Measurements from ENCODE around the gene NPHS1. TPM values are rescaled to one million over a fixed set of nuclear protein-coding genes. Genes with fewer than 3 reads are reported as not detected.

Gene NPHS1
- polyA plus RNA-seq, 1 experiment, result not detected

- CTCF ChIA-PET, result no interaction called here
- peaks cover 70% of the 10 kb centered on the region for H3K27me3 ChIP-seq (ENCODE audit: control insufficient read depth, insufficient read depth, low read length)
Observed at GRCh38 chr19:35848919-35849505, 3.3 kb downstream of the NPHS1 start.

GRCh38 chr19:35848486-35848885 lies 3.8 kb downstream of the NPHS1 start:
- H3K27ac ChIP-seq (ENCODE audit: low read depth, low read length), result no peak overlapping the region
- peaks cover 74% of the 10 kb centered on the region for H3K27me3 ChIP-seq (ENCODE audit: control insufficient read depth, insufficient read depth, low read length)
- TF ChIP-seq CTCF (IDR thresholded peaks at IDR 0.05; ENCODE audit: low read depth, low read length), result no peak
- H3K4me3 ChIP-seq (ENCODE audit: low read depth, low read length), result no peak overlapping the region
- ChIA-PET CTCF (no interaction called here), POLR2A (no interaction called here)
- peaks cover 6% of the 10 kb centered on the region; the same call in 1 of the 2 replicates for H3K9me3 ChIP-seq (ENCODE audit: control insufficient read depth, insufficient read depth, low read length)
- DNase-seq (ENCODE audit: low read depth, low spot score), result no peak

More at GRCh38 chr19:35848919-35849505, 3.3 kb downstream of the NPHS1 start:
- TF ChIP-seq CTCF (IDR thresholded peaks at IDR 0.05; ENCODE audit: low read depth, low read length), result no peak
- no peak overlapping the region for H3K27ac ChIP-seq (ENCODE audit: low read depth, low read length)
- POLR2A ChIA-PET, result no interaction called here
- DNase-seq (ENCODE audit: low read depth, low spot score), result no peak
- H3K9me3 ChIP-seq (ENCODE audit: control insufficient read depth, insufficient read depth, low read length), result peaks cover 3% of the 10 kb centered on the region; the same call in 1 of the 2 replicates
- no peak overlapping the region for H3K4me3 ChIP-seq (ENCODE audit: low read depth, low read length)

- Histone ChIP-seq H3K4me3 (ENCODE audit: low read depth, low read length) (no peak overlapping the region), H3K27ac (ENCODE audit: low read depth, low read length) (no peak overlapping the region), H3K27me3 (ENCODE audit: control insufficient read depth, insufficient read depth, low read length) (peaks cover 75% of the 10 kb centered on the region), H3K9me3 (ENCODE audit: control insufficient read depth, insufficient read depth, low read length) (peaks cover 6% of the 10 kb centered on the region; the same call in 1 of the 2 replicates)
- CTCF ChIA-PET, result no interaction called here
- no peak for TF ChIP-seq CTCF (IDR thresholded peaks at IDR 0.05; ENCODE audit: low read depth, low read length)
- POLR2A ChIA-PET, result no interaction called here
- no peak for DNase-seq (ENCODE audit: low read depth, low spot score)
Observed at GRCh38 chr19:35847911-35848310, 4.4 kb downstream of the NPHS1 start.

GRCh38 chr19:35846038-35846668 lies 6.2 kb downstream of the NPHS1 start:
- ChIA-PET POLR2A (no interaction called here), CTCF (no interaction called here)
- H3K9me3 ChIP-seq (ENCODE audit: control insufficient read depth, insufficient read depth, low read length), result peaks cover 6% of the 10 kb centered on the region; the same call in 1 of the 2 replicates
- no peak for DNase-seq (ENCODE audit: low read depth, low spot score)
- H3K27me3 ChIP-seq (ENCODE audit: control insufficient read depth, insufficient read depth, low read length), result peaks cover 67% of the 10 kb centered on the region
- no peak for TF ChIP-seq CTCF (IDR thresholded peaks at IDR 0.05; ENCODE audit: low read depth, low read length)
- H3K27ac ChIP-seq (ENCODE audit: low read depth, low read length), result no peak overlapping the region
- no peak overlapping the region for H3K4me3 ChIP-seq (ENCODE audit: low read depth, low read length)

GRCh38 chr19:35845215-35846037 lies 6.9 kb downstream of the NPHS1 start:
- DNase-seq (ENCODE audit: low read depth, low spot score), result no peak
- peaks cover 6% of the 10 kb centered on the region; the same call in 1 of the 2 replicates for H3K9me3 ChIP-seq (ENCODE audit: control insufficient read depth, insufficient read depth, low read length)
- POLR2A ChIA-PET, result no interaction called here
- peaks cover 63% of the 10 kb centered on the region for H3K27me3 ChIP-seq (ENCODE audit: control insufficient read depth, insufficient read depth, low read length)
- CTCF ChIA-PET, result no interaction called here
- H3K27ac ChIP-seq (ENCODE audit: low read depth, low read length), result no peak overlapping the region
- no peak overlapping the region for H3K4me3 ChIP-seq (ENCODE audit: low read depth, low read length)
- TF ChIP-seq CTCF (IDR thresholded peaks at IDR 0.05; ENCODE audit: low read depth, low read length), result no peak
